Measurements from ENCODE around the gene NEU3. TPM values are rescaled to one million over a fixed set of nuclear protein-coding genes. Genes with fewer than 3 reads are reported as not detected.

NEU3 gene
- total RNA-seq, 1 donor from 2014 or later, result 12.7 TPM

DNA sequence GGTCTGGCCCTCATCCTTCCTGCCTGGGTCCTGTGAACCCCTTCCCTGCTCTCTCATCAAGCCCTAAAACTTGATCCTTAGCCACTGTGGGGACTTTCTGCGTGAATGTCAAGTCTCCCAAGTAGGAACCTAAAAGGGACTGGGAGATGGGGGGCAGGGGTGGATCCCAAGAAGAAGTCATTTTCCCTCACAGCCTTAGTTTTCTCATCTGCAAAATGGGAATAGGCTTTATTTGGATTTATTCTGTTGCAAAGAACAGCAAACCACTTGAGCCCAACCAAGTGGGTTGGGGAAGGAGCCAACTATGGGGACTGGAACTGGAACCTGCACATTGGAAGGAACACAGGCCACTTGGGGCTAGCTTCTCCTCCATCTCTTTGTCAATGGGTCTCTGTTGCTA lies 36.8 kb downstream of the NEU3 start:
- Mint-ChIP-seq H3K27me3 (ENCODE audit: low read depth) (no peaks in the 10 kb centered on the region), H3K36me3 (ENCODE audit: low read depth) (peaks cover 2% of the 10 kb centered on the region), H3K4me1 (peaks cover 21% of the 10 kb centered on the region), H3K4me3 (no peak overlapping the region), H3K27ac (ENCODE audit: unreplicated experiment) (no peak overlapping the region), H3K9me3 (peaks cover under 1% of the 10 kb centered on the region)
- no peak for DNase-seq (ENCODE audit: low read depth, low spot score)
- TF ChIP-seq, protein P1, sequence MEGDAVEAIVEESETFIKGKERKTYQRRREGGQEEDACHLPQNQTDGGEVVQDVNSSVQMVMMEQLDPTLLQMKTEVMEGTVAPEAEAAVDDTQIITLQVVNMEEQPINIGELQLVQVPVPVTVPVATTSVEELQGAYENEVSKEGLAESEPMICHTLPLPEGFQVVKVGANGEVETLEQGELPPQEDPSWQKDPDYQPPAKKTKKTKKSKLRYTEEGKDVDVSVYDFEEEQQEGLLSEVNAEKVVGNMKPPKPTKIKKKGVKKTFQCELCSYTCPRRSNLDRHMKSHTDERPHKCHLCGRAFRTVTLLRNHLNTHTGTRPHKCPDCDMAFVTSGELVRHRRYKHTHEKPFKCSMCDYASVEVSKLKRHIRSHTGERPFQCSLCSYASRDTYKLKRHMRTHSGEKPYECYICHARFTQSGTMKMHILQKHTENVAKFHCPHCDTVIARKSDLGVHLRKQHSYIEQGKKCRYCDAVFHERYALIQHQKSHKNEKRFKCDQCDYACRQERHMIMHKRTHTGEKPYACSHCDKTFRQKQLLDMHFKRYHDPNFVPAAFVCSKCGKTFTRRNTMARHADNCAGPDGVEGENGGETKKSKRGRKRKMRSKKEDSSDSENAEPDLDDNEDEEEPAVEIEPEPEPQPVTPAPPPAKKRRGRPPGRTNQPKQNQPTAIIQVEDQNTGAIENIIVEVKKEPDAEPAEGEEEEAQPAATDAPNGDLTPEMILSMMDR (conservative IDR thresholded peaks at IDR 0.05), result no peak

DNA sequence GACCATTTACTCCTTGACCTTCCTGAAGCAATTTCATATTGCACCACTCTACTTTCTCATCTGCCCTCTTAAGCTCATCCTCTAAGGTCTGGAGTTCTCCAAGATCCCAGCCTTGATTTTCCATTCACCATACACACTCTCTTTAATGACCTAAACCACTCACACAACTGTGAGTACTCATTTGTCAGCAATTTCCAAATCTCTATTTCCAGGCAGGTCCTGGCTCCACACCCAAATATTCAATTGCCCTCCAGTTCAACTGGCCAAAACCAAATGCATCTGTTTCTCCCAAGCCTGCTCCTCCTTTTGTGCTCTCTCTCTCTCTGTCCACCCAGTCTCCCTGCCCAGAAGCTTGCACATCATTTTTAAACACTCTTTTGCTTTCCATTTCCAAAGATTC lies 39.6 kb downstream of the NEU3 start:
- H3K36me3 Mint-ChIP-seq (ENCODE audit: low read depth), result no peaks in the 10 kb centered on the region
- TF ChIP-seq, protein P1 (conservative IDR thresholded peaks at IDR 0.05), result no peak
- no peak for DNase-seq (ENCODE audit: low read depth, low spot score)
- peaks cover 15% of the 10 kb centered on the region for H3K4me1 Mint-ChIP-seq
- no peak overlapping the region for H3K27ac Mint-ChIP-seq (ENCODE audit: unreplicated experiment)
- H3K27me3 Mint-ChIP-seq (ENCODE audit: low read depth), result no peaks in the 10 kb centered on the region
- H3K4me3 Mint-ChIP-seq, result no peak overlapping the region
- H3K9me3 Mint-ChIP-seq, result no peaks in the 10 kb centered on the region

DNA sequence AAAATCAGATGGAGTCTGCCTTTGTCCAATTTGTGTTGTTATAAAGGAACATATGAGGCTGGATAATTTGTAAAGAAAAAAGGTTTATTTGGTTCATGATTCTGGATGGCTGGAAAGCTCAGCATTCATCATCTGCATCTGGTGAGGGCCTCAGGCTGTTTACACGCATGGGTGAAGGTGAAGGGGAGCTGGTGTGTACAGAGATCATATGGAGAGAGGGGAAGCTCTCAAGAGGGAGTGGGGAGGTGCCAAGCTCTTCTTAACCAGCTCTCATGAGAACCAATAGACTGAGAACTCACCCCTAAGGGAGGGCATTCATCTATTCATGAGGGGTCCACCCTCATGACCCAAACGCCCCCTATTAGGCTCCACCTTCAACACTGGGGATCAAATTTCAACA lies 40.0 kb downstream of the NEU3 start:
- Mint-ChIP-seq H3K4me3 (no peak overlapping the region), H3K9me3 (no peaks in the 10 kb centered on the region), H3K4me1 (peaks cover 11% of the 10 kb centered on the region), H3K36me3 (ENCODE audit: low read depth) (no peaks in the 10 kb centered on the region), H3K27me3 (ENCODE audit: low read depth) (no peaks in the 10 kb centered on the region), H3K27ac (ENCODE audit: unreplicated experiment) (no peak overlapping the region)
- no peak for DNase-seq (ENCODE audit: low read depth, low spot score)
- TF ChIP-seq, protein P1 (conservative IDR thresholded peaks at IDR 0.05), result no peak

DNA sequence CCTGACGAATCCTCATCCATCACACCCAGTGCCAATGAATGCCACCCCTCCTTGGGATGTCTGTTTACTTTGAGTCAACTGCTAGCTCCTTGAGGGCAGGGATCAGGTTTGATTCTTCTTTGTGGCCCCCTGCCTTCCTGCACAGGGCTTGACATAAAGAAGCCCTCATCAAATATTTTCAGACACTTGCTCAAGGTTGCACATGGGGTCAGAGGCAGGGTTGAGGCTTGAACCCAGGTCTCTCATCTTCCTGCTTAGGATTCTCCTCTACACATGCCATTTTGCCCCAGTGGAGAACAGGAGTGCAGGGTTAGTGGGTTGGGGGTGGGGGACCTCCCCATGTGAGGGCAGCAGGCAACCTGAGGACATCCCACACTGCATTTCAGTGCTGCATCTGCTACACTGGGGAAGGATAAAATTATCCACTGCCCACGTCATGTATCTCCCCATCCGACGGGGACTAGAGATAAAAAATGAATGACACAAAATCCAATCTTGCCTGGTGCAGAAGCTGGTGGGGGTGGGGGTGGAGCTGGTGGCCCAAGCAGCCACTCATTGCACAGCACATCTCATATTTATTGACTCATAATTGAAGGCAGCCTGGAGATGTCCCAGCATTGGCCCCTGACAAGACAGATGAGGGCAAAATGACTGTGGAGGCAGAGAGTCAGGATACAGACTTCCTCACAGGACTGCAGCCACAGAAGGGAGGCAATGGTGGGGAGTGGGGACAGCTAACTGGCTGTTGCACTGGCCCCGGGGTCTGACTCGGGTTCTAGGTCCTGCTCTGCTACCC lies 41.3 kb downstream of the NEU3 start:
- TF ChIP-seq, protein P1 (conservative IDR thresholded peaks at IDR 0.05), result no peak
- H3K27ac Mint-ChIP-seq (ENCODE audit: unreplicated experiment), result no peak overlapping the region
- H3K4me3 Mint-ChIP-seq, result no peak overlapping the region
- no peaks in the 10 kb centered on the region for H3K27me3 Mint-ChIP-seq (ENCODE audit: low read depth)
- no peak for DNase-seq (ENCODE audit: low read depth, low spot score)
- H3K4me1 Mint-ChIP-seq, result no peaks in the 10 kb centered on the region
- no peaks in the 10 kb centered on the region for H3K9me3 Mint-ChIP-seq
- H3K36me3 Mint-ChIP-seq (ENCODE audit: low read depth), result no peaks in the 10 kb centered on the region

DNA sequence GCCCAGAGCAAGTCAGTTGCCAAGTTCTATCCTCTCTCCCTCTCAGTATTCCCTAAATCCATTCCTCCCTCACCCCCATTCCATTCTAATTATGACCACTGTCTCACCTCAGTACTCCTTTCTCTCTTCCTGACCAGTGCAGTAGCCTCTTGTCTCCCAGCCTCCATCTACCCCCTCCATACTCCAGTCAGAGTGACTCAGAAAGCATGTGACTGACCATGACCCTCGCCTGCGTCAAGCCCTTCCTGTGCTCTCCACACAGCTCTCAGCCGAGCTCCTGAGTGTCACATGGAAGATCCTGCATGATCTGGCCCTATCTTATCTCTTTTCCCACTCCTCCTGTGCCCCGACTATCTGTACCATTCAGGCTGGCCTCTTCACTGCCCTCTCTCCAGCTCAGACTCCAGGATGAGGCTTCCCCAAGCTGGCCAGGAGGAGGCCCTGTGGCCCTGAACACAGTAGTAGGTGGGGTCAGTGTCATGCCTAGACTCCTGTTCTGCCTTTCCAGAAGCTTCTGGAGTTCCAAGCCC lies 42.6 kb downstream of the NEU3 start:
- no peaks in the 10 kb centered on the region for H3K4me1 Mint-ChIP-seq

More for the DNA sequence above, 42.6 kb downstream of the NEU3 start:
- TF ChIP-seq, protein P1 (conservative IDR thresholded peaks at IDR 0.05), result no peak
- no peaks in the 10 kb centered on the region for H3K27me3 Mint-ChIP-seq (ENCODE audit: low read depth)
- H3K27ac Mint-ChIP-seq (ENCODE audit: unreplicated experiment), result peak overlapping the region; percentile 8
- no peak overlapping the region for H3K4me3 Mint-ChIP-seq
- DNase-seq (ENCODE audit: low read depth, low spot score), result no peak
- H3K36me3 Mint-ChIP-seq (ENCODE audit: low read depth), result no peaks in the 10 kb centered on the region
- no peaks in the 10 kb centered on the region for H3K9me3 Mint-ChIP-seq
